Measurements from ENCODE around the gene MSANTD1. TPM values are rescaled to one million over a fixed set of nuclear protein-coding genes. Genes with fewer than 3 reads are reported as not detected.

MSANTD1 gene
- total and polyA plus RNA-seq, 2 donors (not counting 3 experiments of a cell fraction or from before 2014, with no cell fraction given) = 0.14 to 1.2 TPM

GRCh38 chr4:3229964-3230363, 19.0 kb upstream of the MSANTD1 start:
- no peak overlapping the region for H3K4me3 ChIP-seq (replicated peaks in 1 of 3; ENCODE audit: insufficient read depth in 1 of 3, low read depth in 1 of 3, low read length in 3 of 3)
- dilution Hi-C loops (cut with MboI; ENCODE audit: extremely low pct_ligation_motif_present, low sequenced_read_pairs) = no loop called here
- H3K79me2 ChIP-seq (ENCODE audit: control insufficient read depth, insufficient read depth, low read length) = no peaks in the 10 kb centered on the region
- TF ChIP-seq MYC (IDR thresholded peaks at IDR 0.05; ENCODE audit: low read depth, low read length) (no peak), POLR2A (IDR thresholded peaks at IDR 0.05; ENCODE audit: low read depth, low read length) (no peak), GATA2 (IDR thresholded peaks at IDR 0.05; ENCODE audit: insufficient read depth, insufficient read length, low read depth, low read length) (no peak), CTCF (IDR thresholded peaks at IDR 0.05; ENCODE audit: extremely low read depth in 1 of 2, insufficient read depth in 1 of 2, low read depth in 1 of 2, low read length in 2 of 2) (no peak), EZH2 (IDR thresholded peaks at IDR 0.05; ENCODE audit: borderline replicate concordance, low read depth, low read length, severe bottlenecking) (no peak), POLR2AphosphoS5 (IDR thresholded peaks at IDR 0.05; ENCODE audit: insufficient read depth, low read depth, low read length) (no peak), FOS (IDR thresholded peaks at IDR 0.05; ENCODE audit: borderline replicate concordance, insufficient read depth, low read length) (no peak), JUN (IDR thresholded peaks at IDR 0.05; ENCODE audit: borderline replicate concordance, insufficient read depth, insufficient read length, low read depth) (no peak)
- TF ChIP-seq, protein P1, sequence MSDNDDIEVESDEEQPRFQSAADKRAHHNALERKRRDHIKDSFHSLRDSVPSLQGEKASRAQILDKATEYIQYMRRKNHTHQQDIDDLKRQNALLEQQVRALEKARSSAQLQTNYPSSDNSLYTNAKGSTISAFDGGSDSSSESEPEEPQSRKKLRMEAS (IDR thresholded peaks at IDR 0.05; ENCODE audit: insufficient read depth, insufficient read length) = no peak
- H3K27me3 ChIP-seq (ENCODE audit: control insufficient read depth in 2 of 2, insufficient read depth in 2 of 2, low read length in 2 of 2) = no peaks in the 10 kb centered on the region
- H3K36me3 ChIP-seq (ENCODE audit: control insufficient read depth in 2 of 2, extremely low read depth in 1 of 2, insufficient read depth in 2 of 2, low read length in 2 of 2) = peaks cover 0 to 60% of the 10 kb centered on the region in 2 experiments
- ChIA-PET CTCF (no interaction called here), POLR2A (no interaction called here)
- H3K27ac ChIP-seq (ENCODE audit: insufficient read depth, low read depth, low read length) = no peak overlapping the region
- DNase-seq (ENCODE audit: low read depth, low spot score) (no peak), FAIRE-seq (no peak)
- no peaks in the 10 kb centered on the region for H4K20me1 ChIP-seq (replicated peaks; ENCODE audit: control insufficient read depth, extremely low read depth, insufficient read depth, low read length)
- H3K4me2 ChIP-seq (ENCODE audit: insufficient read depth, low read length) = no peak overlapping the region
- intact Hi-C loops (cut with micrococcal nuclease) = no loop called here
- no peaks in the 10 kb centered on the region for H3K9me1 ChIP-seq (replicated peaks; ENCODE audit: control insufficient read depth, extremely low read depth, insufficient read depth, low read length)
- no peak overlapping the region for H2AFZ ChIP-seq (ENCODE audit: low read depth, low read length)
- no peaks in the 10 kb centered on the region for H3K9me3 ChIP-seq (replicated peaks; ENCODE audit: control insufficient read depth, insufficient read depth, low read length)
- H3K9ac ChIP-seq (replicated peaks; ENCODE audit: extremely low read depth, insufficient read depth, low read length) = no peak overlapping the region
- no TSS peak for BruUV-seq (replicated peaks)
- no peaks in the 10 kb centered on the region for H3K4me1 ChIP-seq (ENCODE audit: control insufficient read depth, extremely low read depth, insufficient read depth, low read length)
